ENCODE data around the gene LHX8. TPM values are rescaled to one million over a fixed set of nuclear protein-coding genes. Genes with fewer than 3 reads are reported as not detected.
"Not testable (repeated sequence)": the region's sequence is repeated elsewhere in the genome, so short reads cannot be mapped to it uniquely, and the experiment has no call there.

Gene LHX8
- 6.9 TPM for polyA plus RNA-seq (2013, experiment 1 of 2)
- polyA plus RNA-seq (2013, experiment 2 of 2) = 5.6 TPM

DNA sequence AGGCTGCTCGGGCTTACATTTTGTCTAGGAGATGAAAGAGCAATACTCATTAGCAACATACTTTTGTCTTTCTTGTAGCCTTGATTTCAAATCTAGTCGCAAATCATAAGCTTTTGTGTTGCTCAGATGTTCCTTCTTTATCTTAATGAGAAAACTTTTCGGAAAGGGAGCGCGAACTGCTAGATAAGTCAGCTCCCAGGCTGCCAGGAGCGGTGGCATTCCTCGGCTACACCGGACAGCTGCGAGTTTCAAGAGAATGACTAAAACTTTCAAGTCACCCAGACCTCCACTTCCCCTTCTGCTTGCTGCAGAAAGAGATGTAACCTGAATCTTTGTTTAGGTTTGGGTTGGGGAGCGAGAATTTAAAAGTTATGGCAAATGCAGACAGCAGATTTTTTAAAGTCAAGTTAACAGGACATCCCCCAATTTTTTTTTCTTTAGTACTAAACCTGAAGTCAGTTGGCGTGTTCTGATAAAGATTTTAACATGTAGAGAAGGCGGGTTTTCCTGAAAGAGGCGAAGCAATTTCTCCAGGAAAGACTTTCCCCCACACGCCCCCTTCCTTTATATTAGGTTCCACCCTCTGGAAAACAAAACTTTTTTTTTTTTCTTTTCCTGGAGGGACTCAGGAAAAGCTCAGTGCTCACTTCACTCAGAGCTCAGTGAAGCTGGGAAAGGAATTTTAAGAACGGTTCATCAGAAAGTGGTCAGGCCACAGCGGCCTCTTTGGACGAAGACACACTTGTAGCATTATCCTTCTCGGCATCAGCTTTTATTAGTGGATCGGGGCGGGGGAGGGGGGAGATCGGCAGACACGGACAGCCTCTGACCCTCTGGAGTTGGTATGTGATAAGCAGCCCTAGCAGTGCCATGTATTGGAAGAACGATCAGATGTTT, at the start of gene LHX8:
TSS of gene LHX8 (plus strand) at position 639 of the 897 bp plus-strand sequence. CDS start 2,227 bp downstream, outside the sequence.
- no peaks in the 10 kb centered on the region for H3K36me3 ChIP-seq (ENCODE audit: control insufficient read depth, insufficient read depth, low read length)
- peaks cover 11% of the 10 kb centered on the region for H3K4me1 ChIP-seq (ENCODE audit: control insufficient read depth, insufficient read depth, low read length, poor library complexity, severe bottlenecking)
- peak within 1 kb of the TSS; percentile 49 for H3K4me3 ChIP-seq (ENCODE audit: extremely low read depth, insufficient read depth, low read length, poor library complexity, severe bottlenecking)
- peak within 1 kb of the TSS; percentile 85 for H3K27ac ChIP-seq (ENCODE audit: low read depth, low read length, severe bottlenecking)
- no peaks in the 10 kb centered on the region for H3K9me3 ChIP-seq (ENCODE audit: control insufficient read depth, low read length)
- WGBS, 2 experiments (ENCODE audit: insufficient coverage in 2 of 2) = 0% methylated on average over 15 to 17 of the region's 23 CpGs

DNA sequence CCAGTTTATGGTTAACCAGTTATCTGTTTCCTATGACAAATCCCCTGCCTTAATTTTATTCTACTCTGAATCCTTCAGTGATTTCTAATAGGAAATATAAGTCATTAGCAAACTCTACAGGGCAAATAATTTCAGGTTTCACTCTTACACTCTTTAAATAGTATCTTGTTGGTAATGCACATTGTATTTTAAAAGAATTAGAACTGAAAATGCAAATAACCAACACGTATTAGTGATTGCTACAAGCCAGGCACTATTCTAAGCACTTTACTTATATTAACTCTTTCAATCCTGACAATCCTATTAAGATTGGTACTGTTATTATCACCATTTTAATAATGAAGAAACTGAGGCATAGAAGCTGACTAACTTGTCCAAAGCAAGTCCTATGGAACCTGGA, 48.3 kb upstream of the LHX8 start:
- Histone ChIP-seq H3K4me3 (ENCODE audit: extremely low read depth, insufficient read depth, low read length, poor library complexity, severe bottlenecking) (no peak overlapping the region), H3K27ac (ENCODE audit: low read depth, low read length, severe bottlenecking) (no peak overlapping the region), H3K4me1 (ENCODE audit: control insufficient read depth, insufficient read depth, low read length, poor library complexity, severe bottlenecking) (peaks cover 26% of the 10 kb centered on the region), H3K9me3 (ENCODE audit: control insufficient read depth, low read length) (no peaks in the 10 kb centered on the region), H3K36me3 (ENCODE audit: control insufficient read depth, insufficient read depth, low read length) (no peaks in the 10 kb centered on the region)
- no CpG with 5 or more reads among the region's 1 CpG for WGBS, 2 experiments (ENCODE audit: insufficient coverage in 2 of 2)

DNA sequence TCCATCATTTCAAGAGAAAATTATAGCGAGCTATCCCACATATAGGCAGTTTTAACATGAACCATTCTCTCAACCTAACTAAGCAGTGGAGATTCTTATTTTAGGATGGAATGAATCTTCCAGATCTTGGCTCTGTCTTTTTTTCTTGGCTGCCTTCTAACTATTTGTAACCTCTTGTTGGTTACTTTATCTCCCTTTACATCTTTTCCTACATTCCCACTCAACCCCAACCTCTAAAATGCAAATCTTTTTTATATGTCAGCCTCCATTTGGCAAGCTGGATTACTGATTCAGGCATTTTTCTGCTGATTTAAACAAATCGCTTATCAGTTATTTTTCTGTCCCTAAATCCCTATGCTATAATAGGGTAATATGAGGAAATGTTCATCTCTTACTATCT, 46.9 kb upstream of the LHX8 start:
- 100% methylated on average over 1 of the region's 2 CpGs; no CpG with 5 or more reads in 1 of the 2 experiments for WGBS, 2 experiments (ENCODE audit: insufficient coverage in 2 of 2)
- no peak overlapping the region for H3K27ac ChIP-seq (ENCODE audit: low read depth, low read length, severe bottlenecking)
- H3K9me3 ChIP-seq (ENCODE audit: control insufficient read depth, low read length) = peaks cover 6% of the 10 kb centered on the region
- H3K4me1 ChIP-seq (ENCODE audit: control insufficient read depth, insufficient read depth, low read length, poor library complexity, severe bottlenecking) = peaks cover 17% of the 10 kb centered on the region
- no peak overlapping the region for H3K4me3 ChIP-seq (ENCODE audit: extremely low read depth, insufficient read depth, low read length, poor library complexity, severe bottlenecking)
- no peaks in the 10 kb centered on the region for H3K36me3 ChIP-seq (ENCODE audit: control insufficient read depth, insufficient read depth, low read length)

DNA sequence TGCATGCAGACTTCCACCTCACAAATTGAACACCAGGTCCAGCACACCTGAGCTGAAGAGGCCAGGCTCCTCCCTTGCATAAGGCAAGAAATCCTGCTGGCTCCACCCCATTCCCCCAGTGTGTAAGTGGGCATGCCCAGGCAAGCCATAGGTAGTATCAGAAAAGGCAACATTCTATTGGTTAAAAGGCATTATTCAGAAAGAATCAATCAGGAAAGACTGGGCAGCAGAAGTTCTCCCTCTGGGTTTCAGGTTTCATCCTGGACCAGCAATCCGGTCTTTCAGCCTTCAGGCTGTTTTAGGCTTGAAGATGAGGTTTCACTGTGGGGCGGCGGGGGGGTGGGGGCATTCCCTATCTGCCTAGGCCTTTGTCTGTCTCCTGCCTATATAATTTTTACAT, 42.0 kb upstream of the LHX8 start:
- H3K9me3 ChIP-seq (ENCODE audit: control insufficient read depth, low read length) = peaks cover 6% of the 10 kb centered on the region
- no peak overlapping the region for H3K4me3 ChIP-seq (ENCODE audit: extremely low read depth, insufficient read depth, low read length, poor library complexity, severe bottlenecking)
- H3K4me1 ChIP-seq (ENCODE audit: control insufficient read depth, insufficient read depth, low read length, poor library complexity, severe bottlenecking) = no peaks in the 10 kb centered on the region
- WGBS, 2 experiments (ENCODE audit: insufficient coverage in 2 of 2) = no CpG with 5 or more reads among the region's 3 CpGs
- no peak overlapping the region for H3K27ac ChIP-seq (ENCODE audit: low read depth, low read length, severe bottlenecking)
- no peaks in the 10 kb centered on the region for H3K36me3 ChIP-seq (ENCODE audit: control insufficient read depth, insufficient read depth, low read length)

DNA sequence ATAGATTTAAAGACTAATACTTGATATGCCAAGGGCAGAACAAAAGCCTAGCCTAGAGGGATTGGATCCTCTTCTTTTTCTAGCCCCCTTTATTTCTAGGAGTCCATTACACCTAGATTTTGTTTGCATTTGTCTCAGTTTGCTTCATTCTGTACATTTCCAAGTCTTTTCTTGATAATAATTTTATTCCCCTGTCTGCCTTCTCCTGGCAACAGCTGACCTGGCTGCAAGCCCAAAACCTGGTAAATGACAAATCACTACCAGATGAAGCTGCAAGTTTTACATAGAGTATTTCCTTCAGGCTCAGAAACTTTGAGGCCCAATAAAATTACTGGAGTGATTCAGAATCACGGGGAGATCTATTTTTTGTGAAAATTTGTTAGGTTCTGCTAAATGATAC, 36.5 kb upstream of the LHX8 start:
- H3K4me3 ChIP-seq (ENCODE audit: extremely low read depth, insufficient read depth, low read length, poor library complexity, severe bottlenecking) = no peak overlapping the region
- no CpG with 5 or more reads among the region's 1 CpG for WGBS, 2 experiments (ENCODE audit: insufficient coverage in 2 of 2)
- H3K36me3 ChIP-seq (ENCODE audit: control insufficient read depth, insufficient read depth, low read length) = no peaks in the 10 kb centered on the region
- no peaks in the 10 kb centered on the region for H3K9me3 ChIP-seq (ENCODE audit: control insufficient read depth, low read length)
- no peak overlapping the region for H3K27ac ChIP-seq (ENCODE audit: low read depth, low read length, severe bottlenecking)
- H3K4me1 ChIP-seq (ENCODE audit: control insufficient read depth, insufficient read depth, low read length, poor library complexity, severe bottlenecking) = no peaks in the 10 kb centered on the region

DNA sequence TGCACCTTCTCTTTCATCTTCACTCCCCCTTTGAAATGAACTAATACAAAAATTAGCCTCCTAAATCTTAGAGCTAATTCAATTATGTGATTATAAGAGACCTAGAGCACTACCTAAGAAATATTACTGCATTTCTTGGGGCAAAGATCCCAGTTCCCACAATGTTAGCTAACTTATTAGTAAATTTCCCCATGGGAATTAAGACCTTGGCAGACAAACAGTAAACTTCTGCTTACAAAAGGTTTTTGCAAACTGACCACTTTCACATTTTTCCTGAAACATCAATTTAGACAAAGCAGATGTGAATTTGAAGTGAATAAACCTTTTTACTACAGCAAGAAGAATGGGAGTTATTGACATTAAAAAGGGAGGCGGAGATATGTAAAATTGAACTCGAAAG, 34.6 kb upstream of the LHX8 start:
- no peak overlapping the region for H3K27ac ChIP-seq (ENCODE audit: low read depth, low read length, severe bottlenecking)
- no peak overlapping the region for H3K4me3 ChIP-seq (ENCODE audit: extremely low read depth, insufficient read depth, low read length, poor library complexity, severe bottlenecking)
- no peaks in the 10 kb centered on the region for H3K36me3 ChIP-seq (ENCODE audit: control insufficient read depth, insufficient read depth, low read length)
- H3K4me1 ChIP-seq (ENCODE audit: control insufficient read depth, insufficient read depth, low read length, poor library complexity, severe bottlenecking) = no peaks in the 10 kb centered on the region
- no CpG with 5 or more reads among the region's 2 CpGs for WGBS, 2 experiments (ENCODE audit: insufficient coverage in 2 of 2)
- no peaks in the 10 kb centered on the region for H3K9me3 ChIP-seq (ENCODE audit: control insufficient read depth, low read length)

DNA sequence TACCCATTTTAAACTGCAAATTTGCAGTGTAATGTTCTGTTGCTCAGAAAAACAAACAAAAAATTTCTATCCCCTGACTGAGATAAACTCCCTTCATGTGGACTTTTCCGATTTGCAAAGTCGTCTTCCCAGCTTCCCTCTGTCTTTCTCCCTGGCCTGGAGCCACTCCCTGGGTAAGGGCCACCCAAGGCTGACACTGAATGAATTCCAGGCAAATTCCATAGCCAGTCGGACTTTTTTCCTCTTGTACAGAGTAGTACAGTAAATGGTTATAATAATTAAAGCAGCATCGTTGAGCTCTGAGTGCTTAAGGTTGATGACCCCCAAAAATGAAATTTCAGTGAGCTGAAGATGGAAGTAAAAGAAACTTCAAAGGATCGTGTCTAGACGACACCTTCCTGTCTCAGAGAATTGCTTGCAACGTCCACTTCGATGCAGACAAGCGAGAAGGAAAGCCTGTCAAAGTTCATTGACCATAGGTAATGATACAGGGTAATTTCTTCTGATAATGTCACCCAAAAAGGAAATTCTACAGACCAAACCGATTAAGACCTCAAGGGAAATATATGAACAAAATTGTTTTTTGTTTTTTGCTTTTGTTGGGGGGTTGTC, 33.6 kb upstream of the LHX8 start:
- no peaks in the 10 kb centered on the region for H3K36me3 ChIP-seq (ENCODE audit: control insufficient read depth, insufficient read depth, low read length)
- no peak overlapping the region for H3K4me3 ChIP-seq (ENCODE audit: extremely low read depth, insufficient read depth, low read length, poor library complexity, severe bottlenecking)
- no peaks in the 10 kb centered on the region for H3K9me3 ChIP-seq (ENCODE audit: control insufficient read depth, low read length)
- no peaks in the 10 kb centered on the region for H3K4me1 ChIP-seq (ENCODE audit: control insufficient read depth, insufficient read depth, low read length, poor library complexity, severe bottlenecking)
- H3K27ac ChIP-seq (ENCODE audit: low read depth, low read length, severe bottlenecking) = no peak overlapping the region
- 84 to 89% methylated on average over 8 to 9 of the region's 10 CpGs for WGBS, 2 experiments (ENCODE audit: insufficient coverage in 2 of 2)

DNA sequence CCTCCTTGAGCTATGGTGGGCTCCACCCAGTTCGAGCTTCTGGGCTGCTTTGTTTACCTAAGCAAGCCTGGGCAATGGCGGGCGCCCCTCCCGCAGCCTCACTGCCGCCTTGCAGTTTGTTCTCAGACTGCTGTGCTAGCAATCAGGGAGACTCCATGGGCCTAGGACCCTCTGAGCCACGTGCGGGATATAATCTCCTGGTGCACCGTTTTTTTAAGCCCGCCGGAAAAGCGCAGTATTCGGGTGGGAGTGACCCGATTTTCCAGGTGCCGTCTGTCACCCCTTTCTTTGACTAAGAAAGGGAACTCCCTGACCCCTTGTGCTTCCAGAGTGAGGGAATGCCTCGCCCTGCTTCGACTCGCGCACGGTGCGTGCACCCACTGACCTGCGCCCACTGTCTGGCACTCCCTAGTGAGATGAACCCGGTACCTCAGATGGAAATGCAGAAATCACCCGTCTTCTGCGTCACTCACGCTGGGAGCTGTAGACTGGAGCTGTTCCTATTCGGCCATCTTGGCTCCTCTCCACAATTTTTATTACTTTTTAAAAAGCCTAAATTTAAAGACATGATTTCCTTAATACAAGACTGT, 21.7 kb upstream of the LHX8 start:
- not testable (repeated sequence) for H3K27ac ChIP-seq (ENCODE audit: low read depth, low read length, severe bottlenecking); H3K9me3 ChIP-seq (ENCODE audit: control insufficient read depth, low read length); H3K4me3 ChIP-seq (ENCODE audit: extremely low read depth, insufficient read depth, low read length, poor library complexity, severe bottlenecking); H3K36me3 ChIP-seq (ENCODE audit: control insufficient read depth, insufficient read depth, low read length); H3K4me1 ChIP-seq (ENCODE audit: control insufficient read depth, insufficient read depth, low read length, poor library complexity, severe bottlenecking)
- 95 to 96% methylated on average over 13 of the region's 26 CpGs for WGBS, 2 experiments (ENCODE audit: insufficient coverage in 2 of 2)

DNA sequence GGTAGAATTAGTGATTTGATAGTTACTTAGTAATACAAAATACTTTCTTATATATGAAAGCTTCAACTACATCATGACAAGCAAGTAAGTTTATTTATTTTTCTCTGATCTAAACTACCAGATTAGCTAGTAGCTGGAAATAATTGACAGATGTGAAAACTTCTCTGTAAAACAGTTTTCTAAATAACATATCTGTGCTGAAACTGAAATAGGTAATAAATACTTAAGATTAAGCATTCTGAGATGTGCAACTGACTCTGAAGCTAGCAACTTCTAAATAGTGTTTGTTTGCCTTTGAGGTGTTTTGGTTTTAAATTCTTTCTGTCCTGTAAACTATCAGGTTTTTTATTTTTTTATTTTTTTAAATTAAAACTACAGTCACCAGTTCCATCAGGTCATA, 18.5 kb upstream of the LHX8 start:
- H3K9me3 ChIP-seq (ENCODE audit: control insufficient read depth, low read length) = no peaks in the 10 kb centered on the region
- H3K4me1 ChIP-seq (ENCODE audit: control insufficient read depth, insufficient read depth, low read length, poor library complexity, severe bottlenecking) = no peaks in the 10 kb centered on the region
- no peak overlapping the region for H3K4me3 ChIP-seq (ENCODE audit: extremely low read depth, insufficient read depth, low read length, poor library complexity, severe bottlenecking)
- no peaks in the 10 kb centered on the region for H3K36me3 ChIP-seq (ENCODE audit: control insufficient read depth, insufficient read depth, low read length)
- H3K27ac ChIP-seq (ENCODE audit: low read depth, low read length, severe bottlenecking) = no peak overlapping the region

DNA sequence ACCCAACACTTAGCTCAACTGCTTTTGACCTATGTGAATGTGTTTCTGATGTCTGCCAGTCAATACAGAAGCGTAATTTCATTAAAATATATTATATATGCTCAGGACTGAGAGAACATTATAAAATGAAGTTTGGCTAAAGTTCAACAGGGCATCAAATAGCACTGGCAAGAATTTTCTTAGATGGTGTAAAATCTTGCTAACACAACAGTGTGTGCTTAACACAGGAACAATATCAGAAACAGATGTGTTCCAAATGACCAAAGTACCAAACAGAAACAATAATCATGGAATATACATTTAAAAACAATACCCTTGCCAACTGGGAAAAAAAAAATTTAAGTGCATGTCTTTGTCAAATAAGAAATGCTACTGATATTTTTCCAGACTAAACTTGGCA, 10.4 kb upstream of the LHX8 start:
- WGBS, 2 experiments (ENCODE audit: insufficient coverage in 2 of 2) = no CpG with 5 or more reads among the region's 1 CpG

DNA sequence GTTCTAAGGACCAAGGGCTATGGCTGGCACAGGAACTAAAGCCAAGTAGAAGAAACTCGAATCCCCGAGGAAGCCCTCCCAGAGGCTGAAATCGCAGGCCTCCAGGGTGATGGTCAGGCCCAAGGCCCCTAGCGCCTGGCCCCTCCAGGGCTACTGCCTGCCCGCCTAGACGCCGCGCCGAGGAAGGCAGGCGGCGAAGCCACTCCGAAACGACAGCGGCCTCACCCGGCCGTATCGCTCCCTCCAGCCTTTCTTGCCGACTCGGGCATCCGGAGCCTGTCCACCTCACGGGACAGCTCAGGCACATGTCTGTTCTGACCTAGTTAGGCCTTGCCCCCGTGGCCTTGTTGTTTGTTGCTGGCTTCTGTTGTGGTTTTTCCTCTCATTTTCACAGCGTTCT, 9.7 kb upstream of the LHX8 start:
- 96 to 97% methylated on average over 20 to 21 of the region's 23 CpGs for WGBS, 2 experiments (ENCODE audit: insufficient coverage in 2 of 2)

More for the DNA sequence above, 10.4 kb upstream of the LHX8 start:
- Histone ChIP-seq H3K4me3 (ENCODE audit: extremely low read depth, insufficient read depth, low read length, poor library complexity, severe bottlenecking) (no peak overlapping the region), H3K36me3 (ENCODE audit: control insufficient read depth, insufficient read depth, low read length) (no peaks in the 10 kb centered on the region), H3K27ac (ENCODE audit: low read depth, low read length, severe bottlenecking) (no peak overlapping the region), H3K4me1 (ENCODE audit: control insufficient read depth, insufficient read depth, low read length, poor library complexity, severe bottlenecking) (no peaks in the 10 kb centered on the region), H3K9me3 (ENCODE audit: control insufficient read depth, low read length) (no peaks in the 10 kb centered on the region)

More for the DNA sequence above, 9.7 kb upstream of the LHX8 start:
- H3K9me3 ChIP-seq (ENCODE audit: control insufficient read depth, low read length) = no peaks in the 10 kb centered on the region
- no peak overlapping the region for H3K4me3 ChIP-seq (ENCODE audit: extremely low read depth, insufficient read depth, low read length, poor library complexity, severe bottlenecking)
- H3K4me1 ChIP-seq (ENCODE audit: control insufficient read depth, insufficient read depth, low read length, poor library complexity, severe bottlenecking) = no peaks in the 10 kb centered on the region
- H3K27ac ChIP-seq (ENCODE audit: low read depth, low read length, severe bottlenecking) = no peak overlapping the region
- no peaks in the 10 kb centered on the region for H3K36me3 ChIP-seq (ENCODE audit: control insufficient read depth, insufficient read depth, low read length)
